Right forelimb (tissue), 1 donor: ENCODE results near the gene PADI6.

Source experiments
- DNase-seq: peaks from one replicate; pipeline ENCODE4 v3.0.0-alpha.2; 2018

Gene PADI6

GRCh38 chr1:17437260-17437579, 65.2 kb downstream of the PADI6 start:
- no peak for DNase-seq

- DNase-seq: peak; percentile 78
These were observed 65.8 kb downstream of the PADI6 start for GRCh38 chr1:17437580-17438317.

- DNase-seq: peak; percentile 79
These were observed 66.6 kb downstream of the PADI6 start for GRCh38 chr1:17438318-17439249.

- peak; percentile 83 for DNase-seq
These were observed 67.5 kb downstream of the PADI6 start, which contains the start of gene RCC2 for GRCh38 chr1:17439250-17440073. TSS of gene RCC2 (minus strand) at chr1:17439677. CDS start at chr1:17438514, 1,163 bp downstream.

- no peak for DNase-seq
These were observed 68.3 kb downstream of the PADI6 start for GRCh38 chr1:17440074-17440826.

- no peak for DNase-seq
These were observed 68.8 kb downstream of the PADI6 start for GRCh38 chr1:17440827-17441168.

- no peak for DNase-seq
These were observed 69.4 kb downstream of the PADI6 start for GRCh38 chr1:17441265-17441992.

GRCh38 chr1:17441993-17442357, 70.0 kb downstream of the PADI6 start:
- no peak for DNase-seq

- DNase-seq: no peak
These were observed 70.8 kb downstream of the PADI6 start for GRCh38 chr1:17442841-17443240.

- DNase-seq: no peak
These were observed 75.6 kb downstream of the PADI6 start for GRCh38 chr1:17447501-17447992.
